ENCODE measurements around the gene DDO.
A peak's percentile ranks its signal among the peaks of the same experiment; 100 is the strongest.

The DDO gene

DNA sequence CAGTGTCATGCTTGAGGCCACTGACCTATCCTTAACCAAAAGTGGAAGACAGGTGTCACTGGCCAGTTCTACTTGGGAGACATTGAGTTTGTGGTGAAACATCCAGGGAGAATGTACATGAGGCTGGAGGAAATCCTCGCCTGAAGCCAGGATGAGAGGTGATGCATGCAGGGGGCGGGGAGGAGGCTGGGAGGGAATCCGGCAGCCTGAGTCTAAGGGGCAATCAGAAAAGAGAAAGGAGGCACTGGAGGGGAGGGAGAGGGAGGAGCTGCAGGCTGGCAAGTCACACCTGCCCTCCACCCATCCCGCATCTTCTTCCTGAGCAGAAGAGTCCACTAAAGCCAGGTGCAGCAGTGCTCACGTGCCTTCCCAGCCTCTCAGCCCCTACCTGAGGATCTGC is 14.9 kb upstream of the DDO start:
- H3K4me3 ChIP-seq (ENCODE audit: low read depth, low read length) = no peak overlapping the region
- TF ChIP-seq POLR2A (IDR thresholded peaks at IDR 0.05; ENCODE audit: extremely low read depth, insufficient read length) (no peak), MYC (IDR thresholded peaks at IDR 0.05; ENCODE audit: low read depth, low read length) (no peak)
- TF ChIP-seq, protein P1, sequence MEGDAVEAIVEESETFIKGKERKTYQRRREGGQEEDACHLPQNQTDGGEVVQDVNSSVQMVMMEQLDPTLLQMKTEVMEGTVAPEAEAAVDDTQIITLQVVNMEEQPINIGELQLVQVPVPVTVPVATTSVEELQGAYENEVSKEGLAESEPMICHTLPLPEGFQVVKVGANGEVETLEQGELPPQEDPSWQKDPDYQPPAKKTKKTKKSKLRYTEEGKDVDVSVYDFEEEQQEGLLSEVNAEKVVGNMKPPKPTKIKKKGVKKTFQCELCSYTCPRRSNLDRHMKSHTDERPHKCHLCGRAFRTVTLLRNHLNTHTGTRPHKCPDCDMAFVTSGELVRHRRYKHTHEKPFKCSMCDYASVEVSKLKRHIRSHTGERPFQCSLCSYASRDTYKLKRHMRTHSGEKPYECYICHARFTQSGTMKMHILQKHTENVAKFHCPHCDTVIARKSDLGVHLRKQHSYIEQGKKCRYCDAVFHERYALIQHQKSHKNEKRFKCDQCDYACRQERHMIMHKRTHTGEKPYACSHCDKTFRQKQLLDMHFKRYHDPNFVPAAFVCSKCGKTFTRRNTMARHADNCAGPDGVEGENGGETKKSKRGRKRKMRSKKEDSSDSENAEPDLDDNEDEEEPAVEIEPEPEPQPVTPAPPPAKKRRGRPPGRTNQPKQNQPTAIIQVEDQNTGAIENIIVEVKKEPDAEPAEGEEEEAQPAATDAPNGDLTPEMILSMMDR (IDR thresholded peaks at IDR 0.05; ENCODE audit: low read depth, low read length) = no peak
- TF ChIP-seq, protein P2, sequence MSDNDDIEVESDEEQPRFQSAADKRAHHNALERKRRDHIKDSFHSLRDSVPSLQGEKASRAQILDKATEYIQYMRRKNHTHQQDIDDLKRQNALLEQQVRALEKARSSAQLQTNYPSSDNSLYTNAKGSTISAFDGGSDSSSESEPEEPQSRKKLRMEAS (IDR thresholded peaks at IDR 0.05; ENCODE audit: low read depth, low read length) = no peak
- DNase-seq (ENCODE audit: low read depth) = no peak

DNA sequence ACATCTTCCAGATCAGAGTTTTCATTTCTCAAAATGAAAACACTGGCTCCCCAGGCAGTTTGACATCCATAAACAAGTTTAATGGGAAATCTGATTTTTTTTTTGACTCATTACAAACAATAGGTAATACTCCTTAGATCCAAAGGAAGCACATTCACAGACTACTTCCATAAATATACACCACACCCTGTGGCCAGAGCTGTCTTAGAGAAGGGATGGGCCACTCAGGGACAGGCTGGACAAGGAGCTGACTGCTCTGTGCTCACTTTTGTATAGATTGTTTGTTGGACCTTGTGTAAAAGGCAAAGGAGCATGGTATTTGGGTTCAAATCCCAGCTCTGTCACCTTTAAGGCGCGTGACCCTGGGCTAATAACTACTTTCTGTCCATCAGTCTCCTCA is 12.8 kb upstream of the DDO start:
- no peak for TF ChIP-seq POLR2A (IDR thresholded peaks at IDR 0.05; ENCODE audit: extremely low read depth, insufficient read length)
- TF ChIP-seq, protein P2 (IDR thresholded peaks at IDR 0.05; ENCODE audit: low read depth, low read length) = no peak
- TF ChIP-seq, protein P1 (IDR thresholded peaks at IDR 0.05; ENCODE audit: low read depth, low read length) = no peak
- TF ChIP-seq MYC (IDR thresholded peaks at IDR 0.05; ENCODE audit: low read depth, low read length) = no peak
- no peak for DNase-seq (ENCODE audit: low read depth)
- no peak overlapping the region for H3K4me3 ChIP-seq (ENCODE audit: low read depth, low read length)

DNA sequence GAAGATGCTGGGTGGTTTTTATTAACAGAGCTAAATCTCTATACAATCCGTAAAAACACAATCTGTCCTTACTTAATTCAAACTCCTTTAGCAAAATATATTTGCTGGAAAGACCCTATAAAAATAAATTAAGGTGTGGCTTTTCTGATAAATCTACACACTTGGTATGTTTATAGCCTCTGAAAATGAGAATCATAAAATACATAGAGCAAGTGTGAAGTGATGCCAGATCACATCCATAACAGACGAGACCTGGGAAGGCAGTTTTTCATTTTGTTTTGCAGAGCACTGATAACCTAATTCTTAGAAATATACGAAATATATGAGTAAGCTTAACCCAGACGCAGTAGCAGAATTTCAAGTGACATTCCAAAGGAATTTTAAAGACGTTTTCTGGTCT is 10.4 kb upstream of the DDO start:
- no peak overlapping the region for H3K4me3 ChIP-seq (ENCODE audit: low read depth, low read length)
- DNase-seq (ENCODE audit: low read depth) = no peak
- TF ChIP-seq MYC (IDR thresholded peaks at IDR 0.05; ENCODE audit: low read depth, low read length) = no peak
- TF ChIP-seq, protein P2 (IDR thresholded peaks at IDR 0.05; ENCODE audit: low read depth, low read length) = no peak
- TF ChIP-seq, protein P1 (IDR thresholded peaks at IDR 0.05; ENCODE audit: low read depth, low read length) = no peak
- TF ChIP-seq POLR2A (IDR thresholded peaks at IDR 0.05; ENCODE audit: extremely low read depth, insufficient read length) = no peak

DNA sequence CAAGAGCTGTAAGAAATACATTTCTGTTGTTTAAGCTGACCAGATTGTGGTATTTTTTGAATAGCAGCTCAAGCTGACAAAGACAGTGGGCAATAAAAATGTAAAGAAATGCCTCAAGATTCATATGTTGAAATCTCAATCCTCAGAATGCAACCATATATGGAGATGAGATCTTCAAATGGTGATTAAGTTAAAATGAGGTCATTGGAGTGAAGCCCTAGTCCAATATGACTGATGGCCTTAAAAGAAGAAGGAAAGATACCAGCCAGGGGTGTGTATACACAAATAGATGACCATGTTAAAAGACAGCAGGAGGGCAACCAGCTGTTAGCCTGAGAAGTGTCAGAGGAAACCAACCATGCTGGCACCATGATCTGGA is 7.1 kb upstream of the DDO start:
- DNase-seq (ENCODE audit: low read depth) = peak; percentile 71
- no peak overlapping the region for H3K4me3 ChIP-seq (ENCODE audit: low read depth, low read length)
- TF ChIP-seq MYC (IDR thresholded peaks at IDR 0.05; ENCODE audit: low read depth, low read length) = no peak
- TF ChIP-seq POLR2A (IDR thresholded peaks at IDR 0.05; ENCODE audit: extremely low read depth, insufficient read length) = no peak
- TF ChIP-seq, protein P2 (IDR thresholded peaks at IDR 0.05; ENCODE audit: low read depth, low read length) = no peak; the same call in 1 of the 2 replicates
- TF ChIP-seq, protein P1 (IDR thresholded peaks at IDR 0.05; ENCODE audit: low read depth, low read length) = no peak

DNA sequence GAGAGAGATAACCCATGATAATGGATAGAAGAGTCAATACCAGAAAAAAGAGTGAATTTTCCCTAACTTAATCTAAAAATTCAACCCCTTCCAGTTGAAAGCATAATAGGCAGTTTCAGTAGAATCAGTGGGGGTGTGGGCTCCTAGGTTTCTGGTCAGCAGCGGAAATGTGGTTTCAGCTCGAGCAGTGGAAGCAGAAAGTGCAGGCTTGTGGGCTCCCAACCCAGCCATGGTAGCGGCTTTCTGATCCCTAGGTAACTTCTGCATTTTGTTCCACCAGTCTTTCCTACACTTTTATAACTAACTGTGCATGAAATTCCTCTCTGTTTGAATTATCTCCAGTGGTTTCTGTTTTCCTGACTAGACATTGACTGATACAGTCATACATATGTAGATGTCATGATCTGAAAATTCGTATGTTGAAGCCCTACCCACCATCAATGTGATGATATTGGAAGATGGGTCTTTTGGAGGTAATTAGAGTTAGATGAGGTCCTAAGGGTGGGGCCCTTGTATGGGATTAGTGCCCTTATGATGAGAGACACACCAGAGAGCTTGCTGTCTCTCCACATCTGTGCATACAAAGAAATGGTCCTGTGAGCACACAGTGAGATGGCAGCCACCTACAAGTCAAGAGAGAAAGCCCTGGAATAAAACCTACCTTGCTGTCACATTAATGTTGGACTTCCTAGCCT is 6.5 kb upstream of the DDO start:
- DNase-seq (ENCODE audit: low read depth) = peak; percentile 95
- TF ChIP-seq, protein P1 (IDR thresholded peaks at IDR 0.05; ENCODE audit: low read depth, low read length) = no peak
- TF ChIP-seq, protein P2 (IDR thresholded peaks at IDR 0.05; ENCODE audit: low read depth, low read length) = peak; percentile 41; the same call in 1 of the 2 replicates
- TF ChIP-seq MYC (IDR thresholded peaks at IDR 0.05; ENCODE audit: low read depth, low read length) (peak; percentile 47), POLR2A (IDR thresholded peaks at IDR 0.05; ENCODE audit: extremely low read depth, insufficient read length) (no peak)
- H3K4me3 ChIP-seq (ENCODE audit: low read depth, low read length) = no peak overlapping the region

All from NB4 (cell line).